ENCODE measurements around the gene CMSS1.

CMSS1 gene

GRCh38 chr3:100107221-100107814 lies 289.7 kb downstream of the CMSS1 start:
- DNase-seq (ENCODE audit: low read depth): no peak

GRCh38 chr3:100108464-100109079 lies 290.9 kb downstream of the CMSS1 start:
- no peak for DNase-seq (ENCODE audit: low read depth)

GRCh38 chr3:100110162-100110561 lies 292.5 kb downstream of the CMSS1 start:
- no peak for DNase-seq (ENCODE audit: low read depth)

GRCh38 chr3:100111728-100112127 lies 294.1 kb downstream of the CMSS1 start:
- DNase-seq (ENCODE audit: low read depth): no peak

- DNase-seq (ENCODE audit: low read depth): no peak
These were observed 296.2 kb downstream of the CMSS1 start for GRCh38 chr3:100113723-100114412.

- DNase-seq (ENCODE audit: low read depth): no peak
These were observed 296.9 kb downstream of the CMSS1 start, which contains the start of gene FILIP1L for GRCh38 chr3:100114413-100115030. Gene FILIP1L, minus strand, starts transcription at chr3:100114501.

GRCh38 chr3:100117093-100117492 lies 299.4 kb downstream of the CMSS1 start:
- no peak for DNase-seq (ENCODE audit: low read depth)

GRCh38 chr3:100120012-100120411 lies 302.4 kb downstream of the CMSS1 start:
- no peak for DNase-seq (ENCODE audit: low read depth)

GRCh38 chr3:100120693-100121092 lies 303.0 kb downstream of the CMSS1 start:
- no peak for DNase-seq (ENCODE audit: low read depth)

- DNase-seq (ENCODE audit: low read depth): no peak
These were observed 304.7 kb downstream of the CMSS1 start for GRCh38 chr3:100122321-100122720.

GRCh38 chr3:100123112-100123511 lies 305.4 kb downstream of the CMSS1 start:
- DNase-seq (ENCODE audit: low read depth): no peak

- no peak for DNase-seq (ENCODE audit: low read depth)
These were observed 306.6 kb downstream of the CMSS1 start for GRCh38 chr3:100124201-100124761.

- DNase-seq (ENCODE audit: low read depth): no peak
These were observed 307.7 kb downstream of the CMSS1 start for GRCh38 chr3:100125161-100125938.

- no peak for DNase-seq (ENCODE audit: low read depth)
These were observed 310.1 kb downstream of the CMSS1 start for GRCh38 chr3:100127792-100128191.

GRCh38 chr3:100128565-100128964 lies 310.9 kb downstream of the CMSS1 start:
- DNase-seq (ENCODE audit: low read depth): no peak

GRCh38 chr3:100129941-100130340 lies 312.3 kb downstream of the CMSS1 start:
- DNase-seq (ENCODE audit: low read depth): no peak

GRCh38 chr3:100131241-100131640 lies 313.6 kb downstream of the CMSS1 start:
- no peak for DNase-seq (ENCODE audit: low read depth)

- DNase-seq (ENCODE audit: low read depth): no peak
These were observed 319.3 kb downstream of the CMSS1 start for GRCh38 chr3:100136921-100137320.

GRCh38 chr3:100140976-100141375 lies 323.3 kb downstream of the CMSS1 start:
- DNase-seq (ENCODE audit: low read depth): no peak

- no peak for DNase-seq (ENCODE audit: low read depth)
These were observed 323.9 kb downstream of the CMSS1 start for GRCh38 chr3:100141586-100141985.

GRCh38 chr3:100144255-100144866 lies 326.7 kb downstream of the CMSS1 start:
- no peak for DNase-seq (ENCODE audit: low read depth)

All from non-pigmented ciliary epithelial cell (primary cell).